Progenitor cell of endocrine pancreas (in vitro differentiated cells): ENCODE measurements around the gene TFDP2. TPM values are rescaled to one million over a fixed set of nuclear protein-coding genes. Genes with fewer than 3 reads are reported as not detected.
A peak's percentile ranks its signal among the peaks of the same experiment; 100 is the strongest.
"Not testable (repeated sequence)": the region's sequence is repeated elsewhere in the genome, so short reads cannot be mapped to it uniquely, and the experiment has no call there.

Experiments used
- DNase-seq: peaks from one replicate; pipeline ENCODE4 v3.0.0; 2021; ENCODE audit warnings: low spot score; ENCODE audit not compliant: unreplicated experiment
- H3K27ac Mint-ChIP-seq: 2 replicates; pipeline ENCODE4 v1.8.0; 2021; ENCODE audit warnings: mild to moderate bottlenecking, moderate library complexity, mixed read lengths
- H3K27me3 Mint-ChIP-seq: 2 replicates; pipeline ENCODE4 v1.8.0; 2021; ENCODE audit warnings: mixed read lengths
- H3K36me3 Mint-ChIP-seq: 2 replicates; pipeline ENCODE4 v1.8.0; 2022; ENCODE audit warnings: mixed read lengths; ENCODE audit not compliant: insufficient read depth
- H3K4me1 Mint-ChIP-seq: 2 replicates; pipeline ENCODE4 v1.8.0; 2021; ENCODE audit warnings: low read depth, mixed read lengths
- H3K4me3 Mint-ChIP-seq: 2 replicates; pipeline ENCODE4 v1.8.0; 2021; ENCODE audit warnings: low read depth, mild to moderate bottlenecking, moderate library complexity, mixed read lengths
- H3K9me3 Mint-ChIP-seq: 2 replicates; pipeline ENCODE4 v1.8.0; 2021; ENCODE audit warnings: low read depth, mixed read lengths
- CTCF ChIP-seq: fragments of 200-600 bp; sonication (generic); IDR thresholded peaks from one replicate; pipeline ENCODE4 v1.5.0; 2021; ENCODE audit warnings: antibody characterized with exemption, mild to moderate bottlenecking; ENCODE audit not compliant: unreplicated experiment
- total RNA-seq: library from RNA; stranded (reverse); gene quantifications from 2 replicates; pipeline ENCODE4 v1.2.1, GENCODE V29; 2021

Gene TFDP2
- total RNA-seq, 1 donor from 2014 or later = 94.4 TPM

GRCh38 chr3:142077155-142077858 is 72.0 kb downstream of the TFDP2 start:
- TF ChIP-seq CTCF = no peak
- no peaks in the 10 kb centered on the region for H3K27me3 Mint-ChIP-seq
- H3K4me3 Mint-ChIP-seq = no peak overlapping the region
- H3K36me3 Mint-ChIP-seq = peaks cover 16% of the 10 kb centered on the region
- DNase-seq = no peak
- H3K27ac Mint-ChIP-seq = no peak overlapping the region
- peaks cover 1% of the 10 kb centered on the region for H3K4me1 Mint-ChIP-seq
- peaks cover 6% of the 10 kb centered on the region for H3K9me3 Mint-ChIP-seq

GRCh38 chr3:142075656-142076055 is 73.7 kb downstream of the TFDP2 start:
- H3K4me3 Mint-ChIP-seq = not testable (repeated sequence)
- H3K36me3 Mint-ChIP-seq = peaks cover 16% of the 10 kb centered on the region

GRCh38 chr3:142072816-142073215 is 76.5 kb downstream of the TFDP2 start:
- Mint-ChIP-seq H3K27ac (no peak overlapping the region), H3K4me3 (no peak overlapping the region), H3K4me1 (no peaks in the 10 kb centered on the region), H3K27me3 (no peaks in the 10 kb centered on the region), H3K36me3 (peaks cover 2% of the 10 kb centered on the region), H3K9me3 (no peaks in the 10 kb centered on the region)
- DNase-seq = no peak
- no peak for TF ChIP-seq CTCF

More at GRCh38 chr3:142075656-142076055, 73.7 kb downstream of the TFDP2 start:
- H3K4me1 Mint-ChIP-seq, H3K27ac Mint-ChIP-seq, DNase-seq, H3K27me3 Mint-ChIP-seq, H3K9me3 Mint-ChIP-seq: not testable (repeated sequence)

- H3K4me3 Mint-ChIP-seq = no peak overlapping the region
- DNase-seq = no peak
- peaks cover 4% of the 10 kb centered on the region for H3K36me3 Mint-ChIP-seq
- TF ChIP-seq CTCF = no peak
- no peaks in the 10 kb centered on the region for H3K27me3 Mint-ChIP-seq
- peak overlapping the region; percentile 47 for H3K27ac Mint-ChIP-seq
- no peaks in the 10 kb centered on the region for H3K9me3 Mint-ChIP-seq
- H3K4me1 Mint-ChIP-seq = peaks cover 3% of the 10 kb centered on the region
Measured at GRCh38 chr3:142065932-142066331, 83.4 kb downstream of the TFDP2 start.

GRCh38 chr3:142065344-142065743 is 84.0 kb downstream of the TFDP2 start:
- no peak for TF ChIP-seq CTCF
- Mint-ChIP-seq H3K27me3 (no peaks in the 10 kb centered on the region), H3K4me1 (peaks cover 3% of the 10 kb centered on the region), H3K4me3 (no peak overlapping the region), H3K36me3 (peaks cover 4% of the 10 kb centered on the region), H3K27ac (no peak overlapping the region), H3K9me3 (no peaks in the 10 kb centered on the region)
- DNase-seq = no peak

GRCh38 chr3:142064454-142064853 is 84.9 kb downstream of the TFDP2 start:
- H3K27ac Mint-ChIP-seq = no peak overlapping the region
- no peak for TF ChIP-seq CTCF
- no peak for DNase-seq

More at GRCh38 chr3:142064454-142064853, 84.9 kb downstream of the TFDP2 start:
- H3K36me3 Mint-ChIP-seq = peaks cover 4% of the 10 kb centered on the region
- H3K27me3 Mint-ChIP-seq = no peaks in the 10 kb centered on the region
- no peak overlapping the region for H3K4me3 Mint-ChIP-seq
- H3K9me3 Mint-ChIP-seq = no peaks in the 10 kb centered on the region
- peaks cover 3% of the 10 kb centered on the region for H3K4me1 Mint-ChIP-seq
